LNCAP (cell line): ENCODE measurements around the gene ARL4A.

Experiments
- CTCF ChIP-seq: fragments of 450-650 bp; IDR thresholded peaks from 2 replicates; pipeline ENCODE4 v1.5.1; 2017; ENCODE audit warnings: mild to moderate bottlenecking

Gene ARL4A

DNA sequence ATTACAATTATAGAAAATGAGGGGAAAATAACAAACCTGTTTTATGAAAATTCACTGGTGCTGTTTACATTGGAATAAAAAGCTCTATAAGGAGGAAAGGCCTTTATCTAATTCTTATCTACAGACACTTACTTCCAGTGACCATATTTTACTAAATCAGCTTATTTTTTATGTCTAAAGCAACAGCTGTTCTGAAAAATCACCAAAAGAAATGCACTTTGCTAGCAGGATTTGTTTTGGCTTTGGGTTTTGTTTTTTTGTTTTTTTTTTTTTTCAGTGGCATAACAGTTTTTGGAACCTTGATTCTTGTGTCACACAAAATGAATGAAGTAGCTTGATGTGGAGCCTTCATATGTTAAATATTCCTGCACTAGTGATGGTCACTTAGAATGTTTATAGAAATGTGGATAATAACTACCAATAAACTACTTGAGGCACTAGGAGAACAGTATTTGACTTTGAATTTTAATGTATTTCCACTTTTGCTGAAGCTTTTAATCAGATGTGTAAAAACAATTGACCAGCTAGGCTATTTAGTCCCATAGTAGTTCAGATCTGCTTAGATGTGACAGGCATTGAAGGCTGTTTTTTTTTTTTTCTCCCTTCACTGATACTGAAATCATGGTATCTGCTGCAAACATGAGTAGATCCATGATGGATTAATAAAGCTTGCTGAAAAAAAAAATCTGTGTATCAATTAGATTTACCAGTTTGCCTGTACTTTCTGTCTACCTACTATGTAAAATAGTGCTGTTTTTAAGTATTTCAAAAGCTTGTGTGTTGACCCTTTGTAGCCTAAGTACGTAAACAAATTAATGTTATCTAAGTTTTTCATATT is 2.8 kb downstream of the ARL4A start:
- no peak for TF ChIP-seq CTCF

GRCh38 chr7:12692035-12692434 is 4.6 kb downstream of the ARL4A start:
- TF ChIP-seq CTCF: no peak

- no peak for TF ChIP-seq CTCF
Observed at GRCh38 chr7:12692479-12693259, 5.2 kb downstream of the ARL4A start.

DNA sequence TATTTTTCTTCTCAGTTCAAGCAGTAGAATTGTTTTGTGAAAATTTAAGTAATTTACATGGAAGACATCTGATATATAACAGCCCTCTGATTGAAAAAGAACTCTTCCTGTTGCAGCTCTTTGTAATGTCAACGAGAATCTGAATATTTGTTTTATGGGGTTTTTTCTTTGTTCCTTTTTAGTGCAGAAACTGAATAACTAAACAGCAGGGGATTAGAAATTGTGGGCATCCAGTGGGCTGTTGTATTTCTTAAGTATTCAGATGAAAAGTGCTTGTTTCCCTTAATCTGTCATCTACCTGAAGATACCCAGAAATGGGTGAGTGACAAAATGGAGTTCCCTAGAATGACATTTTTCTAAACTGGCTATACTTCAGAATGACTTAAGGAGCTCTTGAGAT is 7.4 kb downstream of the ARL4A start:
- no peak for TF ChIP-seq CTCF

GRCh38 chr7:12695965-12696364 is 8.5 kb downstream of the ARL4A start:
- TF ChIP-seq CTCF: no peak

DNA sequence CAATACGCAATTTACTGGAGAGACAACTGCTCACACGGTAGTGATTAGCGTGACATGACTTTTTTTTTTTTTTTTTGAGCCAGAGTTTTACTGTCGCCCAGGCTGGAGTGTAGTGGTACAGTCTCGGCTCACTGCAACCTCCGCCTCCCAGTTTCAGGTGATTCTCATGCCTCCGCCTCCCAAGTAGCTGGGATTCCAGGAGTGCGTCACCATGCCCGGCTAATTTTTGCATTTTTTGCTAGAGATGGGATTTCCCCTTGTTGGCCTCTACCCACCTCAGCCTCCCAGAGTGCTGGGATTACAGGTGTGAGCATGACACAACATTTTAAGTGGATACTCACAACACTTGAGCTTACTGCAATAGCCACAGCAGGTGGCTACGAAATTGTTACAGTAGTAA is 11.9 kb downstream of the ARL4A start:
- TF ChIP-seq CTCF: no peak

DNA sequence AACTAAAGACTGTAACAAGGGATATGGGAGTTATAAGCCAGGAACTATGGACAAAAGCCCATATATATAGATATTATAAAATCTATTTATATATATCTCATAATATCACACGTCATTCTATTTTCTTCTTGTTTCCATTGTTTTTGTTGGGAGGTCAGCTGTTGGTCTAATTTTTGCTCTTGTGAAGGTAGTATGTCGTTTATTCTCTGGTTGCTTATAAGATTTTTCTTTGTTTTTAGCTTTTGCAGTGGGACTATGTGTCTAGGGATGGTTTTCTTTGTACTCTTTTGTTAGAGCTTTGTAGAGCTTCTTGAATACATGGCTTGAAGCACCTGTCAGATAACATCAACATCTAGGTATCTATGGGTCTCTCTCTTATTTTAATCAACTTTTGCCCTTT is 14.0 kb downstream of the ARL4A start:
- TF ChIP-seq CTCF: no peak
